SKM-1 (cell line): ENCODE measurements around the gene RAB8B.
"Not testable (repeated sequence)": the region's sequence is repeated elsewhere in the genome, so short reads cannot be mapped to it uniquely, and the experiment has no call there.

Experiments
- DNase-seq: peaks from one replicate; lab custom pipeline; 2025; ENCODE audit not compliant: unreplicated experiment; lab: John Stamatoyannopoulos, UW

Gene RAB8B

GRCh38 chr15:63203451-63204090 lies 14.2 kb downstream of the RAB8B start:
- no peak for DNase-seq

GRCh38 chr15:63206079-63206478 lies 16.7 kb downstream of the RAB8B start:
- no peak for DNase-seq

DNA sequence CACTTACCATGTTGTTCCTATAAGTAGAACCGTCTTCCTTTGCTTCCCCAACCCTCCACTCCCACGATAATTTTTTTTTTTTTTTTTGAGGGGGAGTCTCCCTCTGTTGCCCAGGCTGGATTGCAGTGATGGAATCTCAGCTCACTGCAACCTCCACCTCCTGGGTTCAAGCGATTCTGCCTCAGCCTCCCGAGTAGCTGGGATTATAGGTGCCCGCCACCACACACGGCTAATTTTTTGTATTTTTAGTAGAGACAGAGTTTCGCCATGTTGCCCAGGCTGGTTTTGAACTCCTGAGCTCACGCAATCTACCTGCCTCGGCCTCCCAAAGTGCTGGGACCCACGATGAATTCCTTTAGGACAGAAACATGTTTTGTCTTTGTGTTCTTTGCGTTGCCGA lies 19.4 kb downstream of the RAB8B start:
- DNase-seq, result not testable (repeated sequence)

DNA sequence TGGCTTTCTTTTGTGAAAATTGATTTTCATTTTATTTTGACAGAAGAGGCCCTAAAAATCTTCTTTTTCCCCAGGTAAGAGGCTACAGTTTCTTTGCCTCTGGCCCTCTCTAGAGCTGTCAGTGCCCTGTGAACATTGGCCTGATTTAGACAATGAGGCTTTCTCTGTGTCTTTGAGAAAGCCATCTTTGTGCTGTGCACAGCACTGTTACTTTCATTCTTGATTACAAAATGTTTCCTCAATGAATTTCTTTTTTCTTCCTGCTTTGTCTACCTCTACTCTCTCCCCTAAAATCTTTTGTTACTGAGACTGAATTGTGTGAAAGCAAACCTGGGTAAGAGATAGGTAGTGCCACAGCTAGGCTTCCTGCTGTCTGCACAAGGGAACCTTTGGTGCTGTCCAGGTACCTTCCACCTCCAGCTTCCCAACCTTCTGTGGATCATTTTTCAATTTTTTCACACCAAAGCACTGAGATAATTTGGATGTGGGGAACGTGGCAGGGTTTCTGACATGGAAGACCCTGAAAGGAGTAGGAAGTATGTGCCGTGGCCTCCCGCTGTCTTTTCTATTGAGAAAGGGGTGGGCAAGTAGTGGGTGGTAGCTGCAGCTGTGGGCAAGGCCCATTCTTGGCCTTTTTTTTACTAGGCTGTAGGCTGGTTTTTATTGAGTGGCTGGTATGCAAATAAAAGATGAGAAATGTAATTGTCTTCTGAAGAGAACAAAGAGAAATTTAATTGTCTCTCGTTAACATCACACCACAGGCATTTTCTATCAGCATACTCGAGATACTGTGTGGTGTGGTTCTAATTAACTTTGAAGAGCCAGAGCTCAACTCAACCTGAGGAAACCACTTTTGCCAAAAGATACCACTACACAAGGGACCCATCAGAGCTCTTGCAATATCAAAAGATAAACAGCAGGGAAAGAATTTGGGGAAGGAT lies 21.0 kb downstream of the RAB8B start:
- DNase-seq, result no peak

DNA sequence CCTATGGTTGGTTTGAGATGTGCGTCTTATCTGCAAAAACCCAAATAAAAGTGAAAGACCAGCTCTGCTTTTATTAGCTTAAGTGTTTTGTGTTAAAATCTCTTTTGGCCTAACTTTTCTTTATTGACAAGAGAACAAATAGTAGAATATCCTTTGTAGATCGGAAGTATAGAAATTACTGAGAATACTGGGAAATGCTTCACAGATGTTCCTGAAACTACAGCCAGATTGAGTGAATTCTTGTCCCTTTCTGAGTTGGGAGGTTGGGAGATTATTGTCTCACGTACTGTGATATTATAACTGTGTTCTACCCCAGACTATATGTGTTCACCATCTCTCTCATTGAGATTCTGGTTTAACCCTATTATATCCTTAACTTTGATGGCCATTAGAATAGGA lies 21.7 kb downstream of the RAB8B start:
- no peak for DNase-seq

DNA sequence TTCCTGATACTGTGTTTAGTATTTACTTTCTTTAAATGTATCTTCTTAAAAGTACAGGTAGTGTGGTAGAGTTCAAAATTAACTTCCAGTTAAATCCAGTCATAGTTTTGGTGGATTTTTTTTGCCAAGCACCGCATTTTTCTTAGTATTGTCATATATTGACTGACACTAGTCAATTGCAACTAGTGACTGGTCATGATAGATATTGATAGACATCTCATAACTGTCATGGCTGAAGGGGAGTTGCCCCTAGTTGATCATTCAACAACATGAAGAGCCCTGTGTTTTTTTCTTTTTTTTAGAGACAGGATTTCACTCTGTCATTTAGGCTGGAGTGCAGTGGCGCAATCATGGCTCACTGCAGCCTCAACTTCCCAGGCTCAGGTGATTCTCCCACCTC lies 22.1 kb downstream of the RAB8B start:
- DNase-seq, result no peak

DNA sequence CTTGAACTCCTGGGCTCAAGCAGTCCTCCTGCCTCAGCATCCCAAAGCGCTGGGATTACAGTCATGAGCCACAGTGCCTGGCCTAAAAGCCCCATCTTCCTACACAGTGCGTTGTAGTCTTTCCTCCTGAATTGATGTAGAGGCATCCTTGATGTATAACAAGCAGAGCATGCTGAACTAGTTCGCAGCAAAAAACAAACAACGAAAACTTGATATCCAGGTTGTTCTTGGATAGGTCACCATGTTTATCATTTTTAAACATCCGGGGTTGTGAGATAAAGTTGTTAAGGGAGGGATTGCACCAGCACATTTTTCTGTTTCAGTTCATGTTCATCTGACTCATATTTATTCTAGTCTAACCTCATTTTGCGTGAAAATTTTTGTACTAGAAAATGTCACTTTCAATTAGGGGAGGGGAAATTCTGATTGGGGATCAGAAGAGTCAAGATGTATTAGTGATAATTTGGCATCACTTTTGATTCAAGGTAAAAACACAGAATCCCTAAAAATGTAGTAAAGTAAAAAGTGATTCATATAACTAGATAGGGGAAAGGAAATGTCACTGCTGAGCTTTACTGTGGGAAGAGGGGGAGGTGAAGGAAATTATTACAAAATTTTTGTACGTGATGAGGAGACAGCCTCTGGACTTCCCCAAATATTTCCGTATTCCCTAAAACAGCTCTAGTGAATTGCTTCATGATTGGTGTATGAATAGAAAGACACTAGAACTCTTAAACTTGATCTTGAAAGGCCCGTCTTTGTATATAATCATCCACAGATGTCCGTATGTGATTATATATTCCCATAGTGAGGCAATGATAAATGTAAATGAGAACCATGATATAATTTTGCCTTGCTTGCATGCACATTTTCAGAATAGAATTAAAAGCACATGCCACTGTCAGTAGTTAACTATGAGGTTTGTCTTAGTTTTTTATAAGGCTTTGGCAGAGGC lies 22.9 kb downstream of the RAB8B start:
- peak; percentile 39 for DNase-seq

GRCh38 chr15:63218100-63218808 lies 28.8 kb downstream of the RAB8B start:
- no peak for DNase-seq

DNA sequence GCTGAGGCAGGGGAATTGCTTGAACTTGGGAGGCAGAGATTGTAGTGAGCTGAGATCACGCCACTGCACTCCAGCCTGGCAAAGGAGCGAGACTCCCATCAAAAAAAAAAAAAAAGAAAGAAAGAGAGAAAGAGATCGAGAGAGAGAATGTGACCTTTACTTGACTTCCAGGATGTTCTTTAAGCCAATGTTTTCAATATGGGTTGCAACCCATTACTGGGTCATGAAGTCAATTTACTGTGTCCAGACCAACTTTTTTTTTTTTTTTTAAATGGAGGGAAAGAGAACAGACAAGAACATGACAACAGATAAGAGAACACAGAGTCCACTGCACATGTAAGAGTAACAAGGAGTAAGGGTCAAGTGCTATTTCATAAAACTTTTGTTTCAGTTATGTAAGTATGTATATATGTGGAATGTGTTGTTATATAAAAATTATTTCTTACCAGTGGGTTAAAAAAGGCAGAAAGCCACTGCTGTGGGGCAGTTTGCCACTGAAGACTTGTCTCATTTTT lies 29.8 kb downstream of the RAB8B start:
- no peak for DNase-seq

DNA sequence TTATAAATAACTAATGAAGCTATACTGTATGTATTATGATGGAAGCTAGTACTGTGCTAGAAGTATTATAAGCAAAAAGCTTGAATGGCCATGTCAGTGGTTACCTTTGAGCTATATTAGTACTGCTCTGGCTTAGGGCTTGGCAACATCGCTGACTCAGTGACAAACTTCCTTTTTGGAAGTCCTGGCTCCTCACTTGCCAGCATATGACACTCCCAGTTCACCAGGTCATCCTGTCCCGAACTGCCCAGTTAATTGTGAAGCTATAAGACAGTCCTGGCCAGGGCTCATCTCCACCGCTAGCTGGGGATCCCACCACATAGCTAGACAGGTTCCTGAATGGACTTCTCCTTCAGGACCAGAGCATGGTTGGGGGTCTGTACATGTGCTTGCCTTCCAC lies 31.9 kb downstream of the RAB8B start:
- DNase-seq, result no peak

DNA sequence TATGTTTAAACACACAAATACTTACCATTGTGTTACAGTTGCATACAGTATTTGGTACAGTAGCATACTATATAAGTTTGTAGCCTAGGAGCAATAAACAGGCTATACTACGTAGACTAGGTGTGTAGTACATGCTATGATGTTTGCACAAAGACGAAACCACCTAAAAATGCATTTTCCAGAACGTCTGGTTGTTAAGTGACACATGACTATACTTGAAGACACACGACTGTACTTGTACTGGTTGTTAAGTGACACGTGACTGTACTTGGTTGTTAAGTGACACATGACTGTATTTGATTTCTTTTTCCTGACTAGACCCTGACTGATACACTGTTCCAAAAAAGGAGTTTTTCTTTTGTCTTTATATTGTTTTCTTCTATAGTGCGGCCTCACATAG lies 34.1 kb downstream of the RAB8B start:
- no peak for DNase-seq

DNA sequence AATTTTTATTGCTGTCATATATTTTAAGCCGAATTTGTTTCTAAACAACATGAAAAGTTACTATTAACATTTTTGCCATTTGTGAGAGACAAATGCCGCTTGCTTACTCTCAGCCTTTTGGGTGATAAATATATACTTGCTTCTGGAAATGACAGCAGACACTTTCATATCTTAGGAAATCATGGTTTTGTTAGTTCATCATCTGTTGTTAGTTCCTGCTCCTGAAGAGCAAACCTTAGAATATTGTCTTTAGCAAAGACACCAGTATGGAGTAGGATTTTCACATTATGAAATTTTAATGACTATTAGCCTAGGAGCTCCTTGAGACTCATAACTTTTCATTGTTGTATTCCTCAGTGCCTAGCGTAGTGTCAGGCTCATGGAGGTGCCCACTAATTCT lies 36.0 kb downstream of the RAB8B start:
- no peak for DNase-seq

DNA sequence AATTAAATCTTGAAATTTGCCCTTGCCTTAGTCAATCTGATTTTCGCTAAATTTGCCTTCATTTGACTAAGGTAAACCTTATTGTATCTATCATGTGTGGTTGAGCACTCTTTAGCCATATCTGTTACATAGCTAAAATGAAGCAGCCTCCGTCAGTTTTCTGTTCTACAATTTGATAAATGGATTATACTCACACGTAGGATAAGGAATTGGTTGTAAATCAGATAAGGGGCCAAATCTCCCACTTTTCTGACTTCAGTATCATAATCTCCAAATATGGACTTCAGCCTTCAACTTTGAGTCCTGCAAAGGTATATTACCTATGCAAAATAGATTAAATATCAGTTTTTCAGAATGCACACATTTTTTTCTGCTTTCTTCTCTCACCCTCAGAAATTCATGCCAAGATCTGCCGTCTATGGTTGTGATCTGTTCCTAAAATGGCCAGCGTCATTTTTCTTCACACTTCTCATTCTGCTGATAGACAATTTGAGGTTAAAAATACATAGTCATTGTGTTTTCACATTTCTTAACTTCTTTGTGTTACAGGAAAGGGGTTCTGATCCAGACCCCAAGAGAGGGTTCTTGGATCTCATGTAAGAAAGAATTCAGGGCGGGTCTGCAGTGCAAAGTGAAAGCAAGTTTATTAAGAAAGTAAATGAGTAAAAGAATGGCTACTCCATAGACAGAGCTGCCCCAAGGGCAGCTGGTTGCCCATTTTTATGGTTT lies 36.9 kb downstream of the RAB8B start:
- DNase-seq, result no peak

DNA sequence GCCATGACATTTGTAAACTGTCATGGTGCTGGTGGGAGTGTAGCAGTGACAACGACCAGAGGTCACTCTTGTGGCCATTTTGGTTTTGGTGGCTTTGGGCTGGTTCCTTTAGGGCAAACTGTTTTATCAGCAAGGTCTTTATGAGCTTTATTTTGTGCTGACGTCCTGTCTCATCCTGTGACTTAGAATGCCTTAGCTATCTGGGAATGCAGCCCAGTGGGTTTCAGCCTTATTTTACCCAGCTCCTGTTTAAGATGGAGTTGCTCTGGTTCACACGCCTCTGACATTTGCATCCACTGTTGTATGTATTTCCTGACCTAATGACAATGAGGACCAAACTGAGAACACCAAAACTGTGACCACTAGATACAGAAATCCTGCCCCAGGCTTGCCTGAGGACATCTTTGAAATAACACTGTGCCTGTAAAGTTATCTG lies 37.6 kb downstream of the RAB8B start:
- no peak for DNase-seq

DNA sequence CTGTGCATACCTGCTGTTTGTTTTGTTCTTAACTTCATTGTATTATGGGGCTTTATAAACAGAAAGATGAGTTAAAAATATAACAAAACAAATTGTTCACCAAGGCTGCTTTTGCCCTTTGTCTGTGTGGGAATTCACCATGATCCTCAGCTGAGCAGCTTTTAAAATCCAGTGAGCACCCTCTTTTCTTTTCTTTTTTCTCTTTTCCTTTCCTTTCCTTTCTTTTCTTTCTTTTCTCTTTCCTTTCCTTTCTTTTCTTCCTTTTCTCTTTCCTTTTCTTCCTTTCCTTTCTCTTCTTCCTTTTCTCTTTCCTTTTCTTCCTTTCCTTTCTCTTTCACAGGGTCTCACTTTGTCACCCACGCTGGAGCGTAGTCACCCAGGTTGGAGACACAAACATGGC lies 38.3 kb downstream of the RAB8B start:
- no peak for DNase-seq

DNA sequence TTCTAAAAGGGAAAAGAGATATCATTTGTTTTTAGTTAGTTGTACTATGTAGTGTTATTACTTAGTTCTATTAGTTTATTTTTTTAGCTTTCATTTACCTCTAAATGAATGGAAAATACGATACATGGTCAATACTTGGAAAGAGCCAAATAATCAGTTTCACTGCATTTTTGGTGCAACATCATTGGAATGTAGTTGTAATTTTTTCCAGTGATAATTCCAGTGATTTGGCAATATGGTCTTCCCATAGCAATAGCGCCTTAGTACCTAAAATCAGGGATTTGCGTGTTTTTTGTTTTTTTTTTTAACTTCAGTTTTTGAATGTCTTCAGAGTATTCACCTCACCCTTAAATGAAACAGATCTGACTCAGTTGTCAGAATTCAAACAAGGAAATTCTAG lies 41.8 kb downstream of the RAB8B start:
- no peak for DNase-seq

GRCh38 chr15:63231706-63232105 lies 42.3 kb downstream of the RAB8B start:
- DNase-seq, result peak; percentile 14

DNA sequence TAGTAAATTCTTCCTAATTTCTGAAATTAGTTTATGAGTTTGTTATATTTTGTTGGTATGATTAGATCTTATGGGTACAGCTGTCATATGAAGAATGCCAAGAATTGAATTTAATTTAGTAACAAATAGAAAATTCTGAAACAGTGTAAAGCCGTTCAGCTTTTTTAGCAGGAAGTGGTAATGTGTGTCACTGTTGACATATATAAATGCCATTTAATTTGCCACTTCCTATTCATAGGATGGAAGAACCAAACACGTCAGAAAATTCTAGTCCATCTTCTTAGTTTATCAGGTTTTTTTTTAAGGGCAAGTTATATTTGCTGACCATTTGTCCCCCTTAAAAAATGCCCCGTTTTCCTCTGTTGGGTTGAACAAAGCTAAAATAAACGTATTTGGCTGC lies 43.0 kb downstream of the RAB8B start:
- DNase-seq, result no peak

- DNase-seq, result no peak
Measured at GRCh38 chr15:63232943-63233342, 43.5 kb downstream of the RAB8B start.
